ENCODE measurements around the gene ARHGEF17. TPM values are rescaled to one million over a fixed set of nuclear protein-coding genes. Genes with fewer than 3 reads are reported as not detected.
A peak's percentile ranks its signal among the peaks of the same experiment; 100 is the strongest.

The ARHGEF17 gene
- total RNA-seq, 1 experiment from 2014 or later = 24.0 TPM

DNA sequence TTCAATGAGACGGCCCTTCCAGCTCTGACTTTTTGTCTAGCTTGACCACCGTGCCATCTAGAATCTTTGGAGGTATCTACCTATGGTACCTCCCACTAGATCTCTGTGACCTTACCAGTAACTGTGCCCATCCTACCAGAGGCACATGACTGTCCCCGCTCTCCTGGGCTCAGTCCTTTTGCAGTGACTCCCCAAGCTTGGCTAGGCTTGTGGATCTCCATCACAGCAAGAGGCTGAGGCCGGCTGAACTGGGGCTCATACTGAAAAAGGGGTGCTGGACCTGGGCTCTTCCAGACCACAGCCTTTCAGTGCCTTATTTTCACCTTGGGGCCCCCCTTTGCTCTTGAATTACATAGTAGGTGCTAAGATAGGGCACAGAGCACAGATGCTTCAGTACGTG is 95.5 kb downstream of the ARHGEF17 start:
- Histone ChIP-seq H3K36me3 (ENCODE audit: insufficient read depth, low read length, poor library complexity, severe bottlenecking) (no peaks in the 10 kb centered on the region), H3K4me3 (ENCODE audit: low read depth, low read length, poor library complexity, severe bottlenecking) (no peak overlapping the region), H3K9me3 (ENCODE audit: low read depth, low read length, poor library complexity, severe bottlenecking) (no peaks in the 10 kb centered on the region), H3K27ac (ENCODE audit: low read depth, low read length, poor library complexity, severe bottlenecking) (no peak overlapping the region), H3K4me1 (ENCODE audit: insufficient read depth, low read length, poor library complexity, severe bottlenecking) (no peaks in the 10 kb centered on the region), H3K27me3 (replicated peaks; ENCODE audit: insufficient read depth, low read depth, low read length, poor library complexity) (no peaks in the 10 kb centered on the region)
- no TSS peak for BruUV-seq (replicated peaks)
- ChIA-PET POLR2A (ENCODE audit: low non-redundant PET) (no interaction called here), CTCF (interaction anchor here (1.0 to 1.2 kb wide), 2 partner anchors 10 to 14 kb away, joined by 3 read pairs; no protein-coding TSS in a partner anchor)
- intact Hi-C loops (cut with micrococcal nuclease; ENCODE audit: unreplicated experiment) = loop anchor here (5.0 kb wide), 1 partner anchor 529 kb away; no protein-coding TSS in a partner anchor
- no peak for DNase-seq (ENCODE audit: low spot score)
- TF ChIP-seq CTCF (conservative IDR thresholded peaks at IDR 0.05; ENCODE audit: low read depth, low read length) (no peak), EZH2 (IDR thresholded peaks at IDR 0.05; ENCODE audit: borderline replicate concordance, low read depth, low read length, poor library complexity, severe bottlenecking) (no peak)

DNA sequence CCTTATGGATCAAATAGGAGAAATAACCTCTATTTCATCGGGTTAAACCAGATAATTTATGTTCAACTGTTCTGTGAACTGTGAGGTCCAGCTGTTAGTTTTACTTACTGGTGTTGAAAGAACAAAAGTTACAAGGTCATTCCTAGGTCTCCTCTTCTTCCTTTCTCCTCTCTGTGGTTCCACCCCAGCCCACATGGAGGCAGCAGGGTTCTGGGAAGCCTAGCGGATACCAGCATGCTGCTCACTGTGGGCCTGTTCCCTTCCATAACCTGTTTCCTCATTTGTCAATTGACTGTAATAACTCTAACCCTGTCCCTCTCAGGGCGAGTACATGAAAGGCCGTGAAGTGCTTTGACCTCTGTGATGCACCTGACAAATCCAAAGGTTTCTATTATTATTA is 96.0 kb downstream of the ARHGEF17 start:
- TF ChIP-seq CTCF (conservative IDR thresholded peaks at IDR 0.05; ENCODE audit: low read depth, low read length) (peak; percentile 76), EZH2 (IDR thresholded peaks at IDR 0.05; ENCODE audit: borderline replicate concordance, low read depth, low read length, poor library complexity, severe bottlenecking) (no peak)
- ChIA-PET CTCF (no interaction called here), POLR2A (ENCODE audit: low non-redundant PET) (no interaction called here)
- H3K36me3 ChIP-seq (ENCODE audit: insufficient read depth, low read length, poor library complexity, severe bottlenecking) = peaks cover under 1% of the 10 kb centered on the region
- no TSS peak for BruUV-seq (replicated peaks)
- H3K4me3 ChIP-seq (ENCODE audit: low read depth, low read length, poor library complexity, severe bottlenecking) = no peak overlapping the region
- intact Hi-C loops (cut with micrococcal nuclease; ENCODE audit: unreplicated experiment) = loop anchor here (2.0 to 5.0 kb wide), 2 partner anchors 257 to 528 kb away; no protein-coding TSS in a partner anchor
- no peaks in the 10 kb centered on the region for H3K27me3 ChIP-seq (replicated peaks; ENCODE audit: insufficient read depth, low read depth, low read length, poor library complexity)
- no peak overlapping the region for H3K27ac ChIP-seq (ENCODE audit: low read depth, low read length, poor library complexity, severe bottlenecking)
- DNase-seq (ENCODE audit: low spot score) = peak; percentile 81
- H3K9me3 ChIP-seq (ENCODE audit: low read depth, low read length, poor library complexity, severe bottlenecking) = no peaks in the 10 kb centered on the region
- no peaks in the 10 kb centered on the region for H3K4me1 ChIP-seq (ENCODE audit: insufficient read depth, low read length, poor library complexity, severe bottlenecking)

DNA sequence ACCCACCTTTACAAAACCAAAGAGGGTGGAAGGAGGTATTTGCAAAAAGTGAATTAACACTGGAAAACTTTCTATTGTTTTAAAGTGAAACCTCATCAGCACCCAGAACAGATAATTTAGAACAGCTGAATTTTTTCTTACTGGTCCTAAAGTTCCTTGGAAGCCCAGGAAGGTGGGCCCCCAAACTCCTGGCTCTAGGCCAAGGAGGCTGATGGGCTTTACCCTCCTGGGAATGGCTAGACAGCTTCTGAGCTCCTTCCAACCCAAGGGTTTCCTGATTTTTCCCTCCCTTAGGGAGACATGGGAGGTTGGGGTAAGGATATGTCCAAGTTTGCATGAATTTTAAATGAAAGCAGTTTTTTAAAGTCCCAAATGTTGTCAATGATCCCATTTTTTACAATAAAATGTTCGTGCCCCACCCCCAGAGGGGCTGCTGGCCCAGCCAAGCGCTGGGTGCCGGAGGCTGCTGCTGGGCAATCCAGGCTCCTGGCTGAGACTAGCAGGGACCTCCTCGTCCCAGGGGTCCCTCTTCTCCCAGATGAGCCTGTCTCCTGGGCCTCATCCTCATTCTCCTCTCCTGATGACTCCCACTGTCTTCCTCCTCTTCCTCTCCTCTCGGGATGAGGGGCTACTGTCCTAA is 96.5 kb downstream of the ARHGEF17 start:
- Histone ChIP-seq H3K27me3 (replicated peaks; ENCODE audit: insufficient read depth, low read depth, low read length, poor library complexity) (no peaks in the 10 kb centered on the region), H3K27ac (ENCODE audit: low read depth, low read length, poor library complexity, severe bottlenecking) (no peak overlapping the region), H3K36me3 (ENCODE audit: insufficient read depth, low read length, poor library complexity, severe bottlenecking) (peaks cover 6% of the 10 kb centered on the region), H3K4me1 (ENCODE audit: insufficient read depth, low read length, poor library complexity, severe bottlenecking) (no peaks in the 10 kb centered on the region), H3K4me3 (ENCODE audit: low read depth, low read length, poor library complexity, severe bottlenecking) (no peak overlapping the region), H3K9me3 (ENCODE audit: low read depth, low read length, poor library complexity, severe bottlenecking) (no peaks in the 10 kb centered on the region)
- no peak for DNase-seq (ENCODE audit: low spot score)
- no TSS peak for BruUV-seq (replicated peaks)
- TF ChIP-seq EZH2 (IDR thresholded peaks at IDR 0.05; ENCODE audit: borderline replicate concordance, low read depth, low read length, poor library complexity, severe bottlenecking) (no peak), CTCF (conservative IDR thresholded peaks at IDR 0.05; ENCODE audit: low read depth, low read length) (no peak)
- ChIA-PET CTCF (no interaction called here), POLR2A (ENCODE audit: low non-redundant PET) (no interaction called here)
- intact Hi-C loops (cut with micrococcal nuclease; ENCODE audit: unreplicated experiment) = loop anchor here (2.0 to 5.0 kb wide), 2 partner anchors 256 to 528 kb away; no protein-coding TSS in a partner anchor

All from A673 (cell line).